ENCODE measurements around the gene ENPP5.
"Not testable (repeated sequence)": the region's sequence is repeated elsewhere in the genome, so short reads cannot be mapped to it uniquely, and the experiment has no call there.

The ENPP5 gene

GRCh38 chr6:46130666-46131065 lies 40.1 kb downstream of the ENPP5 start:
- Histone ChIP-seq H3K36me3 (no peaks in the 10 kb centered on the region), H3K9me3 (ENCODE audit: severe bottlenecking) (no peaks in the 10 kb centered on the region), H3K27me3 (ENCODE audit: insufficient read depth, low read depth, severe bottlenecking) (no peaks in the 10 kb centered on the region), H3K4me3 (ENCODE audit: low read depth, low read length) (peak overlapping the region; percentile 64), H3K27ac (no peak overlapping the region)
- DNase-seq, result no peak
- TF ChIP-seq CTCF (IDR thresholded peaks at IDR 0.05; ENCODE audit: low read depth, low read length), result no peak

GRCh38 chr6:46129629-46130511 lies 40.9 kb downstream of the ENPP5 start, which contains the start of gene ENPP4:
Gene ENPP4, plus strand, starts transcription at chr6:46129989. Its CDS starts 9,595 bp downstream, at chr6:46139584.
- Histone ChIP-seq H3K27ac (peak within 1 kb of the TSS; percentile 41), H3K27me3 (ENCODE audit: insufficient read depth, low read depth, severe bottlenecking) (no peaks in the 10 kb centered on the region), H3K9me3 (ENCODE audit: severe bottlenecking) (no peaks in the 10 kb centered on the region), H3K36me3 (no peaks in the 10 kb centered on the region), H3K4me3 (ENCODE audit: low read depth, low read length) (peak within 1 kb of the TSS; percentile 64)
- peak; percentile 32; the same call in 1 of the 2 replicates for TF ChIP-seq CTCF (IDR thresholded peaks at IDR 0.05; ENCODE audit: low read depth, low read length)
- DNase-seq, result peak; percentile 97

GRCh38 chr6:46129291-46129628 lies 41.5 kb downstream of the ENPP5 start:
- DNase-seq, result no peak
- Histone ChIP-seq H3K9me3 (ENCODE audit: severe bottlenecking) (no peaks in the 10 kb centered on the region), H3K27ac (peak overlapping the region; percentile 26), H3K4me3 (ENCODE audit: low read depth, low read length) (peak overlapping the region; percentile 64), H3K27me3 (ENCODE audit: insufficient read depth, low read depth, severe bottlenecking) (no peaks in the 10 kb centered on the region), H3K36me3 (no peaks in the 10 kb centered on the region)
- TF ChIP-seq CTCF (IDR thresholded peaks at IDR 0.05; ENCODE audit: low read depth, low read length), result no peak

- no peaks in the 10 kb centered on the region for H3K36me3 ChIP-seq
- DNase-seq, result no peak
- no peak overlapping the region for H3K27ac ChIP-seq
- no peak overlapping the region for H3K4me3 ChIP-seq (ENCODE audit: low read depth, low read length)
- no peaks in the 10 kb centered on the region for H3K27me3 ChIP-seq (ENCODE audit: insufficient read depth, low read depth, severe bottlenecking)
- no peak for TF ChIP-seq CTCF (IDR thresholded peaks at IDR 0.05; ENCODE audit: low read depth, low read length)
- H3K9me3 ChIP-seq (ENCODE audit: severe bottlenecking), result no peaks in the 10 kb centered on the region
Measured at GRCh38 chr6:46128476-46128875, 42.3 kb downstream of the ENPP5 start.

- H3K4me3 ChIP-seq (ENCODE audit: low read depth, low read length); H3K27me3 ChIP-seq (ENCODE audit: insufficient read depth, low read depth, severe bottlenecking); H3K27ac ChIP-seq; H3K9me3 ChIP-seq (ENCODE audit: severe bottlenecking); DNase-seq; H3K36me3 ChIP-seq: not testable (repeated sequence)
Measured at GRCh38 chr6:46119679-46120078, 51.1 kb downstream of the ENPP5 start.

GRCh38 chr6:46118836-46119235 lies 51.9 kb downstream of the ENPP5 start:
- no peak for DNase-seq
- Histone ChIP-seq H3K4me3 (ENCODE audit: low read depth, low read length) (no peak overlapping the region), H3K36me3 (no peaks in the 10 kb centered on the region), H3K27ac (no peak overlapping the region), H3K27me3 (ENCODE audit: insufficient read depth, low read depth, severe bottlenecking) (no peaks in the 10 kb centered on the region), H3K9me3 (ENCODE audit: severe bottlenecking) (no peaks in the 10 kb centered on the region)
- no peak for TF ChIP-seq CTCF (IDR thresholded peaks at IDR 0.05; ENCODE audit: low read depth, low read length)

Measured in WERI-Rb-1 (cell line).